GM12865 (cell line): ENCODE measurements around the gene GPAT2.
"Not testable (repeated sequence)": the region's sequence is repeated elsewhere in the genome, so short reads cannot be mapped to it uniquely, and the experiment has no call there.

Experiments
- DNase-seq: peaks from one replicate; pipeline ENCODE4 v3.0.0; 2010; ENCODE audit warnings: low read depth
- H3K4me3 ChIP-seq: 2 replicates; pipeline ENCODE4 v1.5.1; 2011; ENCODE audit warnings: mild to moderate bottlenecking, low read depth, low read length, control low read depth
- TF ChIP-seq, protein P1 (sequence below): IDR thresholded peaks from 2 replicates; pipeline ENCODE4 v1.5.1; 2011; ENCODE audit warnings: low read length, control low read depth, low read depth, inconsistent platforms; ENCODE audit not compliant: insufficient read depth; ENCODE audit errors: missing control alignments

The GPAT2 gene

GRCh38 chr2:96074156-96074555 is 39.4 kb upstream of the GPAT2 start:
- no peak for DNase-seq
- TF ChIP-seq, protein P1, sequence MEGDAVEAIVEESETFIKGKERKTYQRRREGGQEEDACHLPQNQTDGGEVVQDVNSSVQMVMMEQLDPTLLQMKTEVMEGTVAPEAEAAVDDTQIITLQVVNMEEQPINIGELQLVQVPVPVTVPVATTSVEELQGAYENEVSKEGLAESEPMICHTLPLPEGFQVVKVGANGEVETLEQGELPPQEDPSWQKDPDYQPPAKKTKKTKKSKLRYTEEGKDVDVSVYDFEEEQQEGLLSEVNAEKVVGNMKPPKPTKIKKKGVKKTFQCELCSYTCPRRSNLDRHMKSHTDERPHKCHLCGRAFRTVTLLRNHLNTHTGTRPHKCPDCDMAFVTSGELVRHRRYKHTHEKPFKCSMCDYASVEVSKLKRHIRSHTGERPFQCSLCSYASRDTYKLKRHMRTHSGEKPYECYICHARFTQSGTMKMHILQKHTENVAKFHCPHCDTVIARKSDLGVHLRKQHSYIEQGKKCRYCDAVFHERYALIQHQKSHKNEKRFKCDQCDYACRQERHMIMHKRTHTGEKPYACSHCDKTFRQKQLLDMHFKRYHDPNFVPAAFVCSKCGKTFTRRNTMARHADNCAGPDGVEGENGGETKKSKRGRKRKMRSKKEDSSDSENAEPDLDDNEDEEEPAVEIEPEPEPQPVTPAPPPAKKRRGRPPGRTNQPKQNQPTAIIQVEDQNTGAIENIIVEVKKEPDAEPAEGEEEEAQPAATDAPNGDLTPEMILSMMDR: no peak

DNA sequence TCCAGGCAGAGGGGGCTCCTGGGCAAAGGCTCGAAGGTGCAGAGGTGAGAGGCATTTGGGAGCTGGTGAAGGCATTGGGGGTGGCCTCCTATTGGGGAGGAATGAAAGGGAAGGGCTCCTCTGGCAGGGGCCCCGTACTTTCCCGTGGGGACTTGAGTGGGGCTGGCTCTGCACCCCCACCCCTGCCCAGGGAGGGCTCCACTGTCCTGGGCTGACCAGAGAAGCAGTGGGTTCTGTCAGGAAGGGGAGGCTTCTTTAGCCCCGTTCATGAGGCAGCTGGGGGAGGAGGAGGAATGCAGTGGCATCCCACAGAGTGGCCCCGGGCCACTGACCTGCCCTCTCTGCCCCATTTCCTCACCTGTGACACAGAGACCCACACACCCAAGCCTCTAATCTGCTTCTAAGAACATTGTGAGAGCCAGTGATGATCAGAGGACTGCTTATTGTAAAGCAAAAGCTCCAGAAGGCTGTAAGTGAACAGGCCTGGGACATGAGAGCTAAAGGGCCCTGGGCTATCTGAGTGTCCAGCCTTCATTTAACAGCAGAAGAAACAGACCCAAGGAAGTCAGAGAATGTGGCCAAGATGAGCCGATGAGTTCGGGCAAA is 38.6 kb upstream of the GPAT2 start:
- TF ChIP-seq, protein P1: no peak
- DNase-seq: no peak
- no peak overlapping the region for H3K4me3 ChIP-seq

More at GRCh38 chr2:96074156-96074555, 39.4 kb upstream of the GPAT2 start:
- H3K4me3 ChIP-seq: no peak overlapping the region

- TF ChIP-seq, protein P1: no peak
- no peak for DNase-seq
- no peak overlapping the region for H3K4me3 ChIP-seq
Observed at GRCh38 chr2:96072746-96073145, 38.0 kb upstream of the GPAT2 start.

DNA sequence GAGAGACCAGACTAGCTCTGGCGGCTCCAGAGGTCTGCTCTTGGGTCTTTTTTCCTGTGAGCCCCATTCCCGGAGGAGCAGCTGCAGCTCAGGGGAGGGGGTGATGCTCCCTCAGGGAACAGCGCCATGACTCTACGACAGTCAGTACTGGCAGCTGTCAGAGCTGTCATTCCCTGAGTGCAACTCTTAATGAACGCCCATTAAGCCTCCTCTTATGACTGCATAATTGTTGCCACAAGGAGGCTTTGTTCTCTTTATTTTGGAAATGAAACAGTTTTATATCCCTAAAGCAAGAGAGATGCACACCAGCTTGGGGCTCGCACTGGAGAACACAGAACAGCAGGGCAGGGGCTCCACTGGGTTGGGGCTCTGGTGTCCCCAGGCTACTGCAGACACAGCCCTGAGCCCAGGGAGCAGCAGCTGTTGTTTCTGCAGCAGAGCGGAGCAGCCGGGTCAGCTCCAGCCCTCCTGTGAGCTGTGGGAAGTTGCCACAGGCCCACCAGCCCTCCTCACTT is 37.3 kb upstream of the GPAT2 start:
- H3K4me3 ChIP-seq, DNase-seq: not testable (repeated sequence)

- DNase-seq, H3K4me3 ChIP-seq: not testable (repeated sequence)
Observed at GRCh38 chr2:96071087-96071976, 36.6 kb upstream of the GPAT2 start.

GRCh38 chr2:96070351-96070750 is 35.6 kb upstream of the GPAT2 start:
- DNase-seq, H3K4me3 ChIP-seq: not testable (repeated sequence)

DNA sequence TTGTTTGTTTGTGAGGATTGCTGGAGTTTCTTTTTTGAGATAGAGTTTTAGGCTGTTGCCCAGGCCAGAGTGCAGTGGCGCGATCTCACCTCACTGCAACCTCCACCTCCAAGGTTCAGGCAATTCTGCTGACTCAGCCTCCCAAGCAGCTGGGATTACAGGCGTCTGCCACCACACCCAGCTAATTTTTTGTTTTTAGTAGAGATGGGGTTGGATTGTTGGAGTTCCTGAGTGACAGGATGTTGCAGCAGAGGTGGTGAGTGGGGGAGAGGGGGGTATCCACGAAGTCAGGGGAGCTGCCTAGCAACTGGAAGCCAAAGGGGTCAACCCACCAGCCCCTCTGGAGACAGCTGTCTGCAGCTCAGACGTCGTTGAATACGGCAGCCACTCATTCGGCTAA is 35.2 kb upstream of the GPAT2 start:
- DNase-seq, H3K4me3 ChIP-seq: not testable (repeated sequence)

- not testable (repeated sequence) for DNase-seq, H3K4me3 ChIP-seq
Observed at GRCh38 chr2:96067902-96068581, 33.3 kb upstream of the GPAT2 start.

DNA sequence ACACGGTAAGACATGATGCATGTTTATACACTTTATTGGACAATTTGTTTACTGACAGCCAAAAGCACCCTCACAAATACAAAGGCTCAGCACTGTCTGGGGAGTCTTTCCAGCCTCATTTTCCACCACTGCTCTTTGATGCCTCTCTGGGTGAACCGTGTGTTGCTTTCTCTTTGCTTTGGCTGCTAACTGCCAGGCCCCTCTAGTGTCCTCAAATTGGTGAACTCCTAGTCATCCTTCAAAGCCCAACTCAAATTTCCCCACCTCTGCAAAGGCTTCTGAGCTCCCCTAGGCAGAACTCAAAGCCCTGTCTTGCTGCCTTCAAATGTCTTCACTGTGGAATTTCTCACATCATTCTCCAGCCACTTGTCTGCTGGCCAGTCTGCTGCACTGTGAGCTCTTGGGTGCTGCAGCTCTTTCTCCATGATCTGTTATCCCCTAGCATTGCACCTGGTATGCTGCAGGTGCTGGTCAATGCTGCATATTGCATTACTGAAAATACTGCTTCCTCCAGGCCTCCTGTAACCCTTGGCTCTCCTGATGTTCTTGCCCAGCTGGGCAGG is 32.5 kb upstream of the GPAT2 start:
- DNase-seq, H3K4me3 ChIP-seq: not testable (repeated sequence)

DNA sequence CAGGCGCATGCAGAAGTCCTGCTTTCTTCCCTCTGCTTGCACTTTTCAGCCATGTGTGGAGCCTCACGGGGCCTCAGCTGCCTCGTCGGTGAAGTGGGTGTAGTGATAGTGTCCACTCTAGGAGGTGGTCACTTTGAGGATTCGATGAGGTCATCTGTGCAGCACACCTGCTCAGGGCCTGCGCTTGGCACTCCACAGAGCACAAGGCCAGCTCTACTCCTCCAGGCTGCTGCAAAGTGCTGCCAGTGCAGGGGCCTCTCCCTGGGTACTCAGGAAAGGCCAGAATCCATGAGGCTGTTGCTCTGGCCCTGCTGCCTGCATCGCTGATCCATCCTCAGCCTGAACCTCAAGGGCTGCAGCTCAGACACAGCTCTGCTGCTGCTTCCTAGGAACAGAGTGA is 31.8 kb upstream of the GPAT2 start:
- not testable (repeated sequence) for DNase-seq, H3K4me3 ChIP-seq

DNA sequence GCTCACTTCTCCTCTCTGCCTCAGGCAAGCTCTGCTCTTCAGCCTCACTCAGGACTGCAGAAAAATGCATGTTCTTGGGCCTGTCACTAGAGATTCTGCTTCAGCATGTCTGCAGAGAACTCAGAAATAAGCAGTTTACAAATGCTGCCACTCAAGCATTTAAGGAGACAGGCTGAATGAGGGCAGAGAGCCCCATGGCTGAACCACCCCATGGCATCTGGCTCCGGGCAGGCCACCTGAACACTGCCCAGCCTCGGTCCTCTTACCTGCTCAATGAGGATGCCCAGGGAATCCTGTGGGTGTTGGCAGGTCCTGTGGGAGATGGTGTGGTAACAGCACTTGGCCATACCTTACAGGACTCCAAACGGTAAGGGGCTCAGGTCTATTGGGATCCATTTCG is 31.2 kb upstream of the GPAT2 start:
- H3K4me3 ChIP-seq, DNase-seq: not testable (repeated sequence)
